ENCODE results near the gene HLA-DRB1.
"Not testable (repeated sequence)": the region's sequence is repeated elsewhere in the genome, so short reads cannot be mapped to it uniquely, and the experiment has no call there.

HLA-DRB1 gene

GRCh38 chr6:32589596-32590449 is at the start of gene HLA-DRB1:
TSS of gene HLA-DRB1 (minus strand) at chr6:32589848. CDS start at chr6:32589742, 106 bp downstream.
- peak; percentile 35 for DNase-seq (ENCODE audit: low spot score)

DNA sequence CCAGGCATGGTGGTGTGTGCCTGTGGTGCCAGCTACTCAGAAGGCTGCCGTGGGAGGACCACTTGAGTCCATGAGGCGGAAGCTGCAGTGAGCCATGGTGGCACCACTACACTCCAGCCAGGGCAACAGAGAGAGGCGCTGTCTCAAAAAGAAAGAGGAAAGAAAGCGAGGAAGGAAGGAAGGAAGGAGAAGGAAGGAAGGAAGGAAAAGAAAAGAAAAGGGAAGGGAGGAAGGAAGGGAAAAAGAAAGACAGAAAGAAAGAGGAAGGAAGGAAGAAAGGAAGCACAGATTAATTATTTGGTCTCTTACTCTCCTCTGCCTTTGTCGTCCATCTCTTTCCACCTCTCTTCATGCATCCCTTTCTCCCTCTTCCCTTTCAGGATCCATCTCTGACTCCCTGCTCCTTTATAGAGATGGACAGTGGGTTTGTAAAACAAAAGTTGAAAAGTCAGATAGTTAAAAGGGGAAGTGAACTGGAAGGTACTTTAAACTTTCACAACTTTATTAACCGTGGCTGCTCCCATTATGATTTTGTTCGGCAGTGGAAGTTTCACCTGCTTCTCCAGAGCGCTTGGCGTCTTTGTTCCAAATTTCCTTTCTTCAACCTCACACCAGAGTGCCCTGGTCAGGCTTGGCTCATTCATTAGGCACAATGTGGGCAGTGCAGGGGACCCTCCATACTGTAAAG is 49.0 kb upstream of the HLA-DRB1 start:
- no peak for DNase-seq (ENCODE audit: low spot score)

DNA sequence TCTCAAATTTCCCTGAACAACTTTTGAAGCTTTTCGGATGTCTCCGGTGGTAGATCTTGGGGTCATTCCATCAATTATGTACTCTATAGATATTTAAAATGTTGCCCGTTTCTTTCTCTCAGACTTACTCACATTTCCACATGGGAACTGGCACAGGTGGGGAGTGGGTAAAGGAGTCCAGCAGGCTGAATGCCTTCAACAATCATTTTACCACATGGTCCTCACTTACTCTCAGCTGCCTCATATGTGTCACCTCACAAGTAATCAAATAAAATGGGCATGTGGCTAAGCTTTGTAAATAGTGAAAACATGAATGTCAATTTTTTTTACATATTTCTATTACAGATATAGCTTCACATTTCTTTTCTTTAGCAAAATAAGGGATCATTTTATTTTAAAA is 48.2 kb upstream of the HLA-DRB1 start:
- no peak for DNase-seq (ENCODE audit: low spot score)

- DNase-seq (ENCODE audit: low spot score): peak; percentile 62
Measured at GRCh38 chr6:32637219-32637880, 47.7 kb upstream of the HLA-DRB1 start, which contains the start of gene HLA-DQA1. TSS of gene HLA-DQA1 (plus strand) at chr6:32637406. CDS start at chr6:32637459, 53 bp downstream.

GRCh38 chr6:32635526-32636123 is 46.0 kb upstream of the HLA-DRB1 start:
- DNase-seq (ENCODE audit: low spot score): no peak

DNA sequence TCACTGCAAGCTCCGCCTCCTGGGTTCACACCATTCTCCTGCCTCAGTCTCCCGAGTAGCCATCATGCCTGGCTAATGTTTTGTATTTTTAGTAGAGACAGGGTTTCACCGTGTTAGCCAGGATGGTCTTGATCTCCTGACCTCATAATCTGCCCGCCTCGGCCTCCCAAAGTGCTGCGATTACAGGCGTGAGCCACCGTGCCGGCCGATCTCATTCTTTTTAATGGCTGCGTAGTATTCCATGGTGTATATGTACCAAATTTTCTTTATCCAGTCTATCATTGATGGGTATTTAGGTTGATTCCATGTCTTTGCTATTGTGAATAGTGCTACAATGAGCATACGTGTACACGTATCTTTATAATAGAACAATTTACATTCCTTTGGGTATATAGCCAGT is 40.1 kb upstream of the HLA-DRB1 start:
- DNase-seq (ENCODE audit: low spot score): not testable (repeated sequence)

DNA sequence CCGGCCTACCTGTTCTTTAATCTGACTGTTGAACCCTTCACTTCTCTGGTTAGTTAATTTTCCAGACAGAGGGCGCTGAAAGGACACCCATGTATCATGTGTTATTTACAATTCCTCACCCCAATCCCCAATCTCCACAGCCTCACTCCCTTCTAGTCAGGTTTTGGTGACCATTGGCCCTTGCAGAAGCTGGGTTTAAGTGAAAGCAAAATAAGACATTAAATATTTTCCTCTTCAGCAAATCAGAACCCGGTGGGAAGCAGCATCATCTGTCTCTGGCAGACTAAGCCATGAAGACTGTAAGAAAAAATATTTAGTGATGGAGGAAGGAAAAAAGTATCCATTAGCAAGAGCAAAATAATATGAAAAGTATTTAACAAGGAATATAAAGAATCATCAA is 38.2 kb upstream of the HLA-DRB1 start:
- peak; percentile 56 for DNase-seq (ENCODE audit: low spot score)

DNA sequence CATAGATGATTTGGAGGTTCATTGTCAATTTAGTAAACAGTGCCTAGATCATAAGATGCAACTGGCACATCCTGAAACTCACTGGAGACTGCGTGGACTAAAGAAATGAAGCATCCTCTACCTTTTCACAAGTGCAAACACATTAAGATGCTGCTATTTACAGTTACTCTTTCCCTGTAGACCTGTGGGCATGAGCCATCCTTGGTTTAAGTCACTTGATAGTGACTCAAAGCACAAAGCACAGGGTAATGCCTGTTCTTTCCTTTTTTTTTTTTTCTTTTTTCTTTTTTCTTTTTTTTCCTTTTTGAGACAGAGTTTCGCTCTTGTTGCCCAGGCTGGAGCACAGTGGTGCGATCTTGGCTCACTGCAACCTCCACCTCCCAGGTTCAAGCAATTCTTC is 37.6 kb upstream of the HLA-DRB1 start:
- DNase-seq (ENCODE audit: low spot score): no peak

DNA sequence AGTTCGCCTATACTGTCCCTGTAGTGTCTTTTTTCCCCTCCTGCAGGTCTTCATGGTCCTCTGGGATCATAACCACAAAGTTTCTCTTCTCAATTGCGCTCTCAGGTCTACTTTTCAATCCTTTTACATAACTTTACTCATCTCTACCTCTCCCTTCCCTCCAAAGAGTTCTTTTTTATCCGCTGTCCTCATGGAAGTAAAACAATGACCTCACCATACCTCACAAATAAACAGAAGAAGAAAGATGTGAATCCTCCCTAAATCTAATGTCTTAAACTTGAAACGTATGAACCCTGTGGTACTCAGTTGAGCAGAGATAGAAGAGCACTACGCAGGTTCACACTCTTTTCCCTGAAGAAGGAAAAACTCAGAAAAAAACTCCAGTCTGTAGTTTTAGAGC is 35.5 kb upstream of the HLA-DRB1 start:
- DNase-seq (ENCODE audit: low spot score): no peak

DNA sequence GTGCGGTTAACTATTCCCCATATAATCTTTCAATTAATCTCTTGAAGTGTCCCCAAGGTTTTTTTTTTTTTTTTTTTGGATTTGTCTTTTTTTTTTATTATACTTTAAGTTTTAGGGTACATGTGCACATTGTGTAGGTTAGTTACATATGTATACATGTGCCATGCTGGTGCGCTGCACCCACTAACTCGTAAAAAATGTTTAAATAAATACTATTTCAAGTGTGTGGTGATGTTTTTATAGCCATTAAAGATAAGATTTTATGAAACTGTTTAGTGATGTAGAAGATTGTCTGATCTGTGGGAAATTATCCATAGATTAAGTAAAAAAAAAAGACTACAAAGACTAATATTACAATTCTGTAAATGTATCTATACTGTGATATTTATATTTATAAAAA is 34.9 kb upstream of the HLA-DRB1 start:
- no peak for DNase-seq (ENCODE audit: low spot score)

DNA sequence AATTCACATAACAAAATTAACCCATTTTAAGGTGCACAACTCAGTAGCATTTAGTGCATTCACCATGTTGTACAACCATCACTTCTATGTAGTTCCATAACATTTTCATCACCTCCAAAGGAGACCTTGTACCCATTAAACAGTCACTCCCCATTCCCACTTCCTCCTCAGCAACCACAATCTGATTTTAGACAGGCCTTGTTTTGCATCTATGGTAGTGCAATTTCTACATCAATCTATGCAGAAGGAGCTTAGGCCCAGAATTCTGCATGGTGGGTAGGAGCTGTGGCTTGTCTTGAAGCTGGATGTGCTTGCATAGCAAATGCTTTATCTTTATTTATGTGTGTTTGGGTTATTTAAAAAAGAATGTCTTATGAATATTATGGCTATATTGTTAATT is 34.0 kb upstream of the HLA-DRB1 start:
- DNase-seq (ENCODE audit: low spot score): no peak

- peak; percentile 12 for DNase-seq (ENCODE audit: low spot score)
Measured at GRCh38 chr6:32622545-32623401, 33.1 kb upstream of the HLA-DRB1 start.

GRCh38 chr6:32621372-32621771 is 31.7 kb upstream of the HLA-DRB1 start:
- DNase-seq (ENCODE audit: low spot score): no peak

- DNase-seq (ENCODE audit: low spot score): no peak
Measured at GRCh38 chr6:32617751-32618150, 28.1 kb upstream of the HLA-DRB1 start.

DNA sequence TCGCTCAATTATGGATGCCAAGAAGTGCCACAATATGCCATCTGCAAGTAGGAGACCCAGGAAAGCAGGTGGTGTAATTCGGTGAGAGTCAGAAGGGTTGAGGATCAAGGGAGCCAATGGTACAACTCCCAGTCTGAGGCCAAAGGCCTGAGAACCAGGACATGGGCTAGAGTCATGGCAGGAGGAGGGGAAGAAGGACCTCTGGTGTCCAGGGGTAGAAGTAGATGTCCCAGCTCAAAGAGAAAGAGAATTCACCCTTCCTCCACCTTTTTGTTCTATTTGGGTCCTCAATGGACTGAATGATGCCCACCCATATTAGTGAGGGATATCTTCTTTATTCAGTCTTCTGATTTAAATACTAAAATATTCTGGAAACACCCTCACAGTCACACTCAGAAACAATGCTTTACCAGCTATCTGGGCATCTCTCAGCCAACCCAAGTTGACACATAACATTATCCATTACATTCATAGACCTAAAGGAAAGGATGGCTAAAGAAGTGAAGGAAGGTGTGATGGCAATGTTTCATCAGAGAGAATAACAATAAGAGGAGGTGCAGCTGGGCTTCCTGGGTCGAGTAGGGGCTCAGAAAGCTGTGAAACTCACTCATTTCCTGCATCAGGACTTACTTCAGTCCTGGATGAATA is 26.4 kb upstream of the HLA-DRB1 start:
- no peak for DNase-seq (ENCODE audit: low spot score)

GRCh38 chr6:32614366-32615081 is 24.9 kb upstream of the HLA-DRB1 start:
- no peak for DNase-seq (ENCODE audit: low spot score)

DNA sequence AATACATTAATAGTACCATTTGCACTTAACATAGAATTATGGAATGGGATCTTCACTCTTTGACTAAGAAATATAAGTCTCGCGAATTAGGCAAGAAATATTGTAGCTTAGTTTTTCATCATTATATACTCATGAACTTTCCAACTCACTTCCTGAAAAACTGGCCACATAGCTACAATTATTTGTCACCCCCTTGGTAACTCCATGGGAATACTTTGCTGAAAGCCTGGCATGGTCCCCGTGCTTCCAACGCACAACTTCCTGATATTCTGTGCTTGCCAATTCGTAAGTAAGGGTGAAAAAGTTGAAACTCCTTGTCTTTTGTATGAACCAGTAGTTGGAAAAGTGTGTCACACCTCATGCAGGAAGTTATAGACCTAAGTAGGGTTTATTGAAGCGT is 23.8 kb upstream of the HLA-DRB1 start:
- DNase-seq (ENCODE audit: low spot score): no peak

- DNase-seq (ENCODE audit: low spot score): no peak
Measured at GRCh38 chr6:32610682-32611296, 21.1 kb upstream of the HLA-DRB1 start.

- DNase-seq (ENCODE audit: low spot score): peak; percentile 89
Measured at GRCh38 chr6:32609731-32610640, 20.3 kb upstream of the HLA-DRB1 start.
